Measurements from ENCODE around the gene ADAMTS2. TPM values are rescaled to one million over a fixed set of nuclear protein-coding genes. Genes with fewer than 3 reads are reported as not detected.

Gene ADAMTS2
- total RNA-seq, 1 experiment from 2014 or later = not detected

- intact Hi-C loops (cut with micrococcal nuclease; ENCODE audit: unreplicated experiment) = no loop called here
- no peaks in the 10 kb centered on the region for H3K36me3 Mint-ChIP-seq (ENCODE audit: insufficient read depth, unreplicated experiment)
- peaks cover 11% of the 10 kb centered on the region for H3K27me3 Mint-ChIP-seq (ENCODE audit: unreplicated experiment)
- no peak overlapping the region for H3K4me3 Mint-ChIP-seq (ENCODE audit: low read depth, unreplicated experiment)
- CTCF ChIA-PET = no interaction called here
- H3K27ac Mint-ChIP-seq (ENCODE audit: unreplicated experiment) = no peak overlapping the region
- peaks cover 8% of the 10 kb centered on the region for H3K9me3 Mint-ChIP-seq (ENCODE audit: low read depth, unreplicated experiment)
- TF ChIP-seq, protein P1, sequence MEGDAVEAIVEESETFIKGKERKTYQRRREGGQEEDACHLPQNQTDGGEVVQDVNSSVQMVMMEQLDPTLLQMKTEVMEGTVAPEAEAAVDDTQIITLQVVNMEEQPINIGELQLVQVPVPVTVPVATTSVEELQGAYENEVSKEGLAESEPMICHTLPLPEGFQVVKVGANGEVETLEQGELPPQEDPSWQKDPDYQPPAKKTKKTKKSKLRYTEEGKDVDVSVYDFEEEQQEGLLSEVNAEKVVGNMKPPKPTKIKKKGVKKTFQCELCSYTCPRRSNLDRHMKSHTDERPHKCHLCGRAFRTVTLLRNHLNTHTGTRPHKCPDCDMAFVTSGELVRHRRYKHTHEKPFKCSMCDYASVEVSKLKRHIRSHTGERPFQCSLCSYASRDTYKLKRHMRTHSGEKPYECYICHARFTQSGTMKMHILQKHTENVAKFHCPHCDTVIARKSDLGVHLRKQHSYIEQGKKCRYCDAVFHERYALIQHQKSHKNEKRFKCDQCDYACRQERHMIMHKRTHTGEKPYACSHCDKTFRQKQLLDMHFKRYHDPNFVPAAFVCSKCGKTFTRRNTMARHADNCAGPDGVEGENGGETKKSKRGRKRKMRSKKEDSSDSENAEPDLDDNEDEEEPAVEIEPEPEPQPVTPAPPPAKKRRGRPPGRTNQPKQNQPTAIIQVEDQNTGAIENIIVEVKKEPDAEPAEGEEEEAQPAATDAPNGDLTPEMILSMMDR (IDR thresholded peaks at IDR 0.05; ENCODE audit: unreplicated experiment) = no peak
- DNase-seq = no peak
- no peaks in the 10 kb centered on the region for H3K4me1 Mint-ChIP-seq (ENCODE audit: low read depth, unreplicated experiment)
- no TSS peak for BruUV-seq (replicated peaks)
Measured at GRCh38 chr5:179369530-179369884, 24.2 kb upstream of the ADAMTS2 start.

- H3K36me3 Mint-ChIP-seq (ENCODE audit: insufficient read depth, unreplicated experiment) = no peaks in the 10 kb centered on the region
- CTCF ChIA-PET = no interaction called here
- H3K9me3 Mint-ChIP-seq (ENCODE audit: low read depth, unreplicated experiment) = peaks cover 4% of the 10 kb centered on the region
- no peak overlapping the region for H3K27ac Mint-ChIP-seq (ENCODE audit: unreplicated experiment)
- intact Hi-C loops (cut with micrococcal nuclease; ENCODE audit: unreplicated experiment) = no loop called here
- DNase-seq = no peak
- no peaks in the 10 kb centered on the region for H3K4me1 Mint-ChIP-seq (ENCODE audit: low read depth, unreplicated experiment)
- H3K27me3 Mint-ChIP-seq (ENCODE audit: unreplicated experiment) = peaks cover 6% of the 10 kb centered on the region
- TF ChIP-seq, protein P1 (IDR thresholded peaks at IDR 0.05; ENCODE audit: unreplicated experiment) = no peak
- no peak overlapping the region for H3K4me3 Mint-ChIP-seq (ENCODE audit: low read depth, unreplicated experiment)
- BruUV-seq (replicated peaks) = no TSS peak
Measured at GRCh38 chr5:179368806-179369529, 23.7 kb upstream of the ADAMTS2 start.

DNA sequence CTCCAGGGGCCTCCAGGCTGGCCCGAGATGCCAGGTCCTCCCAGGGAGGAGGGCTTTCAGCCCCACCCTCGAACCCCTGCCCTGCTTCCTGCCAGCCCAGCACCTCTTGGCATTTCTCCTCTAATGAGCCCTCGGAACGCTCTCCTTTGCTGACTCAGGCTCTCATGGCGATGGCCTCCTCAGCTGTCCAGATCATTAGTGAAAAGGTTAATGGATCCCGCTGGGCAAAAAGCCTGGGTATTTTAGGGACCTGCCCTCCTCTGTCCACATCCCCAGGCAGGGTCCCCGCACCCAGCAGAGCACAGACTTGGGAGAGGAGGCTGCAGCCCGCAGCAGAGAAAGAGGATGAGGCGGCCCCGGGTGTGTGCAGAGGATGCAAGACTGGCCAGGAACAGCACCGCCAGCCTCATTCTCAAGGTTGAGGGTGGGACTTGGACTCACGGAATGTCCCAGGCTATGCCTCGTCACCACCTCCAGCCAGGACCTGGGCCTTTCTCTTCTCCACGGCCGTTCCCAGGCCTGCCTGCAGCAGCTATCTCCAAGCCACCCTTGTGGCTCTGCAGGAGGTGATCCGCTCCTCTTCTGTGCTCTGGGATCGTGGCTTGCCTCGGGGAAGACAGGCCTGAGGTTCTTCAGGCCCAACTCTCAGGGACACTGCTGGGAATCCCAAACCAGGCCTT lies 23.0 kb upstream of the ADAMTS2 start:
- TF ChIP-seq, protein P1 (IDR thresholded peaks at IDR 0.05; ENCODE audit: unreplicated experiment) = no peak
- intact Hi-C loops (cut with micrococcal nuclease; ENCODE audit: unreplicated experiment) = no loop called here
- no peaks in the 10 kb centered on the region for H3K36me3 Mint-ChIP-seq (ENCODE audit: insufficient read depth, unreplicated experiment)

GRCh38 chr5:179367491-179367890 lies 22.2 kb upstream of the ADAMTS2 start:
- no peaks in the 10 kb centered on the region for H3K4me1 Mint-ChIP-seq (ENCODE audit: low read depth, unreplicated experiment)
- intact Hi-C loops (cut with micrococcal nuclease; ENCODE audit: unreplicated experiment) = no loop called here
- H3K36me3 Mint-ChIP-seq (ENCODE audit: insufficient read depth, unreplicated experiment) = no peaks in the 10 kb centered on the region
- CTCF ChIA-PET = no interaction called here
- H3K27ac Mint-ChIP-seq (ENCODE audit: unreplicated experiment) = no peak overlapping the region
- H3K9me3 Mint-ChIP-seq (ENCODE audit: low read depth, unreplicated experiment) = peaks cover 4% of the 10 kb centered on the region
- no TSS peak for BruUV-seq (replicated peaks)
- DNase-seq = no peak
- no peaks in the 10 kb centered on the region for H3K27me3 Mint-ChIP-seq (ENCODE audit: unreplicated experiment)
- TF ChIP-seq, protein P1 (IDR thresholded peaks at IDR 0.05; ENCODE audit: unreplicated experiment) = no peak
- H3K4me3 Mint-ChIP-seq (ENCODE audit: low read depth, unreplicated experiment) = no peak overlapping the region

More for the DNA sequence above, 23.0 kb upstream of the ADAMTS2 start:
- H3K4me3 Mint-ChIP-seq (ENCODE audit: low read depth, unreplicated experiment) = no peak overlapping the region
- CTCF ChIA-PET = no interaction called here
- no TSS peak for BruUV-seq (replicated peaks)
- DNase-seq = no peak
- H3K9me3 Mint-ChIP-seq (ENCODE audit: low read depth, unreplicated experiment) = peaks cover 4% of the 10 kb centered on the region
- no peak overlapping the region for H3K27ac Mint-ChIP-seq (ENCODE audit: unreplicated experiment)
- no peaks in the 10 kb centered on the region for H3K27me3 Mint-ChIP-seq (ENCODE audit: unreplicated experiment)
- H3K4me1 Mint-ChIP-seq (ENCODE audit: low read depth, unreplicated experiment) = no peaks in the 10 kb centered on the region
